Neural crest cell (in vitro differentiated cells): ENCODE results near the gene ALOX15. TPM values are rescaled to one million over a fixed set of nuclear protein-coding genes. Genes with fewer than 3 reads are reported as not detected.

Source experiments
- DNase-seq: peaks from one replicate; pipeline ENCODE4 v3.0.0; 2021; ENCODE audit warnings: low read depth, mixed read lengths, low spot score
- H3K27ac Mint-ChIP-seq: one replicate; pipeline ENCODE4 v1.8.0; 2021; ENCODE audit warnings: mild to moderate bottlenecking, mixed read lengths; ENCODE audit not compliant: unreplicated experiment
- H3K27me3 Mint-ChIP-seq: 2 replicates; pipeline ENCODE4 v1.8.0; 2021; ENCODE audit warnings: low read depth, mild to moderate bottlenecking, mixed read lengths
- H3K36me3 Mint-ChIP-seq: 2 replicates; pipeline ENCODE4 v1.8.0; 2021; ENCODE audit warnings: low read depth, mild to moderate bottlenecking, mixed read lengths
- H3K4me1 Mint-ChIP-seq: 2 replicates; pipeline ENCODE4 v1.8.0; 2021; ENCODE audit warnings: mixed read lengths
- H3K4me3 Mint-ChIP-seq: one replicate; pipeline ENCODE4 v1.8.0; 2021; ENCODE audit warnings: mild to moderate bottlenecking, mixed read lengths
- H3K9me3 Mint-ChIP-seq: 2 replicates; pipeline ENCODE4 v1.8.0; 2021; ENCODE audit warnings: mixed read lengths
- total RNA-seq: library from RNA; stranded (reverse); gene quantifications from 2 replicates; pipeline ENCODE4 v1.2.1, GENCODE V29; 2021
- TF ChIP-seq, protein P1 (sequence below): fragments of 200-600 bp; sonication (generic); conservative IDR thresholded peaks from 2 replicates; pipeline ENCODE4 v1.5.0; 2021; ENCODE audit warnings: antibody characterized with exemption, mild to moderate bottlenecking

The ALOX15 gene
- total RNA-seq, 1 donor from 2014 or later, result 0.33 TPM

DNA sequence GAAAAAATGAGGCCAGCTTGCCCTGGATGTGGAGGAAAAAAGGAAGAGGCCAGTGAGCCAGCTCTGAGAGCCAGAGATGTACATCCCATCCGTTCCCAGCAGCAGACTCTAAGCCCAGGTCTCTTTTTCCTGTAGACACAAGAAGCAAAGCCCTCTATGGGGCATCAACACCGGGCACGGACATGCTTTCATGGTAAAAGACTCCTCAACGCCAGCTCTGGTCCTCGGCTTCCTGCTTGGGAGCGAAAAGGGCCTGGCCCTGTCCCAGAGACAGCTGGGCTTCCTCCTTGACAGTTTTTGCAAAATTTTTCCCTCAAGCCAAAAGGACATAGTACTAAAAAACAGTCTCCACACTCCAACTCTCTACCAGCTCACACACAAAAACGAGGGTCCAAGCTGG is 35.3 kb upstream of the ALOX15 start:
- H3K27ac Mint-ChIP-seq, result no peak overlapping the region
- peaks cover 7% of the 10 kb centered on the region for H3K36me3 Mint-ChIP-seq
- H3K27me3 Mint-ChIP-seq, result no peaks in the 10 kb centered on the region

DNA sequence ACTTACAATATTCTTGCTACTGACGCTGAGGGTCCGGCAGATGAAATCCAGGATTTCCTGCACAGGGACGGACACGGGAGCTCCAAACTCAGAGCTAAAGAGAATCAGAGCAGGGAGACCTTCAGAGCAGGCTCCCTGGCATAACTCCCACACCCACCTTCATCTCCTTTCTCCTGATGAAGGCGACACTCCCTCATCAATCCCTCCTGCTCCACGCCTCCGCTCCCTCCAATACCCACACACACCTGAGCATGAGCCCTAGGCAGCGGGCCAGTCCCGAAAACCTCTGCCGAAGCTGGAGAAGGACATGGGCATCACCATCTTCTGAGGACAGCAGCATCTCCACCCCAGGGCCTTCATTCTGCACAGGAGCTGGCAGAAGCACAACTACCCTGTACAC is 34.3 kb upstream of the ALOX15 start:
- no peaks in the 10 kb centered on the region for H3K9me3 Mint-ChIP-seq
- no peak overlapping the region for H3K27ac Mint-ChIP-seq
- no peaks in the 10 kb centered on the region for H3K27me3 Mint-ChIP-seq
- peaks cover 13% of the 10 kb centered on the region for H3K36me3 Mint-ChIP-seq
- no peak for DNase-seq
- no peaks in the 10 kb centered on the region for H3K4me1 Mint-ChIP-seq
- H3K4me3 Mint-ChIP-seq, result no peak overlapping the region
- TF ChIP-seq, protein P1, sequence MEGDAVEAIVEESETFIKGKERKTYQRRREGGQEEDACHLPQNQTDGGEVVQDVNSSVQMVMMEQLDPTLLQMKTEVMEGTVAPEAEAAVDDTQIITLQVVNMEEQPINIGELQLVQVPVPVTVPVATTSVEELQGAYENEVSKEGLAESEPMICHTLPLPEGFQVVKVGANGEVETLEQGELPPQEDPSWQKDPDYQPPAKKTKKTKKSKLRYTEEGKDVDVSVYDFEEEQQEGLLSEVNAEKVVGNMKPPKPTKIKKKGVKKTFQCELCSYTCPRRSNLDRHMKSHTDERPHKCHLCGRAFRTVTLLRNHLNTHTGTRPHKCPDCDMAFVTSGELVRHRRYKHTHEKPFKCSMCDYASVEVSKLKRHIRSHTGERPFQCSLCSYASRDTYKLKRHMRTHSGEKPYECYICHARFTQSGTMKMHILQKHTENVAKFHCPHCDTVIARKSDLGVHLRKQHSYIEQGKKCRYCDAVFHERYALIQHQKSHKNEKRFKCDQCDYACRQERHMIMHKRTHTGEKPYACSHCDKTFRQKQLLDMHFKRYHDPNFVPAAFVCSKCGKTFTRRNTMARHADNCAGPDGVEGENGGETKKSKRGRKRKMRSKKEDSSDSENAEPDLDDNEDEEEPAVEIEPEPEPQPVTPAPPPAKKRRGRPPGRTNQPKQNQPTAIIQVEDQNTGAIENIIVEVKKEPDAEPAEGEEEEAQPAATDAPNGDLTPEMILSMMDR, result no peak

More for the DNA sequence above, 35.3 kb upstream of the ALOX15 start:
- Mint-ChIP-seq H3K4me3 (no peak overlapping the region), H3K4me1 (no peaks in the 10 kb centered on the region), H3K9me3 (no peaks in the 10 kb centered on the region)
- TF ChIP-seq, protein P1, result no peak
- DNase-seq, result no peak

DNA sequence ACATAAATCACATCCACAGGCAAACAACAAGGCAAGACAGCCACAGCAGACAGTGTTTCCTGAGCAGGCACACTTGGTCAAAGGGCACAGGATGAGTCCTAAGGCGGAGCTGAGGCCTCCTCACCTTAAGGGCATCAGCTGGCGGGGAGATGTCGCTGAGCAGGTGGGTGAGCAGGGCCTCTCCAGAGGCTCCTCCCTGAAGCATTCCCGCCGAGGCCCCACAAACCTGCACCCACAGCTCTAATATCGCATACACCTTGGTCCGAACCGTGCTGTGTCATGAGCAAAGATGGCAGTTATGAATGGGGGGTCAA is 33.2 kb upstream of the ALOX15 start:
- Mint-ChIP-seq H3K36me3 (peaks cover 14% of the 10 kb centered on the region), H3K27me3 (no peaks in the 10 kb centered on the region), H3K27ac (no peak overlapping the region), H3K4me1 (no peaks in the 10 kb centered on the region), H3K4me3 (no peak overlapping the region), H3K9me3 (no peaks in the 10 kb centered on the region)
- TF ChIP-seq, protein P1, result no peak
- no peak for DNase-seq

DNA sequence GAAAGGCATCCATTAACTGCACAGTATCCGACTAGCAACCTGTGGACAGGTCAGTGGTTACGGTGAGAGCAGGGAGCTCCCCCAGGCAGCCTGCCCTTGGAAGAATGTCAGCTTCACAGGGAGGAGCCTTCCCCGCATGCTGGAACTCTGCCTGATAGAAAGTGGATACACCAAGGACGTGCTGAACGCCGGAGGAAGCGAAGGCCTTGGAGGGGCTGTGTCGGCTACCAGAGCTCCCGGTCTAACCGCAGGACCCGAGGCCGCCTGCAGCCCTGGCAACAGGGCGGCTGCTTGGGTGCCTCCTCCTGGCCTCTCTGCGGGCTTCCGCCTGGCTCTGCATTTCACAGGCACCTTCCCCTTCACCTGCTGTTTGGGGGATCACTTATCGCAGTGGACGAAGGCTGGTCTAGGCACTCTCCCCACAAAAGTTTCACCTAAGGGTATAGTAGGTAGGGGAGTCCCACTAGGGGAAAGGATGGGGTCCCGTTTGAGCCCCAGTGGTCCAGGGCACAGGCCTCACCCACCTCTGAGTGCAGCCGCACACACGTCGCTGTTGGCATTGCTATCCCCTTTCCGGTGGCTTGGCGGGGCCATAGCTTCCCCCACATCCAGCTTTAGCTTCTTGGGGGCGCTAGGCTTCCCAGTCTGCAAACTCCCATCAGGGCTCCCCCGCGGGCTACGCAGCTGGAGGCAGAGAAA is 32.7 kb upstream of the ALOX15 start:
- peaks cover 16% of the 10 kb centered on the region for H3K36me3 Mint-ChIP-seq
- TF ChIP-seq, protein P1, result no peak

DNA sequence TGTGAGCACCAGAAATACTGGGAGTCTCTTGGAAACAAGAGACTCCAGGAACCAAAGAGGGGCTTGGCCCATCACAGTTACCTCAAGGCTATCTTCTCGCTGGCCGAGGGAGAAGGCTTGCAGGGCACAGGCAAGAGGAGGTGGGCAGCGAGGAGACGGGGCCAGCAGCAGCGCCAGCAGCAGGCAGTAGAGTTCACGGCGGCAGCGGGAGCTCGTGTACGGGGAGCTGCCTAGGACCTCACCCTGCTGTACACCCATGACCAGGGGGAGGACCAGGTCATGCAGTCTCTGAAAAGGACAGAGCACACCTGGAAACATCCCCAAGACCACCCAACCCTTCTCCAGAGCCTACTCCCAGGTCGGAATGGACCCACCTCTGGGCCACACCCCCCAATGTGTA is 31.7 kb upstream of the ALOX15 start:
- peaks cover 16% of the 10 kb centered on the region for H3K36me3 Mint-ChIP-seq
- no peak overlapping the region for H3K4me3 Mint-ChIP-seq
- H3K27ac Mint-ChIP-seq, result no peak overlapping the region
- no peaks in the 10 kb centered on the region for H3K27me3 Mint-ChIP-seq
- no peak for DNase-seq
- TF ChIP-seq, protein P1, result no peak
- no peaks in the 10 kb centered on the region for H3K4me1 Mint-ChIP-seq
- no peaks in the 10 kb centered on the region for H3K9me3 Mint-ChIP-seq

More for the DNA sequence above, 32.7 kb upstream of the ALOX15 start:
- no peaks in the 10 kb centered on the region for H3K9me3 Mint-ChIP-seq
- H3K27me3 Mint-ChIP-seq, result no peaks in the 10 kb centered on the region
- no peaks in the 10 kb centered on the region for H3K4me1 Mint-ChIP-seq
- no peak overlapping the region for H3K27ac Mint-ChIP-seq
- DNase-seq, result no peak
- H3K4me3 Mint-ChIP-seq, result no peak overlapping the region
